K562 (cell line): ENCODE results near the gene RXYLT1. TPM values are rescaled to one million over a fixed set of nuclear protein-coding genes. Genes with fewer than 3 reads are reported as not detected.

Experiments
- CHD4 ChIP-seq: fragments of 200-600 bp; sonication (generic); IDR thresholded peaks from 3 replicates; pipeline ENCODE4 v1.6.1; 2012; ENCODE audit warnings: low read depth, mild to moderate bottlenecking, mixed read lengths, low read length, inconsistent platforms; ENCODE audit not compliant: insufficient read depth, insufficient replicate concordance, poor library complexity, severe bottlenecking
- EWSR1 ChIP-seq: fragments of 450-650 bp; IDR thresholded peaks from 2 replicates; pipeline ENCODE4 v1.6.1; 2018; ENCODE audit warnings: borderline replicate concordance, mild to moderate bottlenecking, low read depth, moderate library complexity; ENCODE audit not compliant: partially characterized antibody
- KAT2B ChIP-seq: IDR thresholded peaks from one replicate; pipeline ENCODE4 v1.6.1; 2012; ENCODE audit warnings: low read depth, mild to moderate bottlenecking, control low read depth, inconsistent platforms, low read length, moderate library complexity
- LEF1 ChIP-seq: fragments of 450-650 bp; IDR thresholded peaks from 2 replicates; pipeline ENCODE4 v1.6.1; 2016; ENCODE audit warnings: mild to moderate bottlenecking
- MXI1 ChIP-seq: IDR thresholded peaks from 2 replicates; pipeline ENCODE4 v1.6.1; 2011; ENCODE audit warnings: low read depth, mild to moderate bottlenecking, improper control_type of control experiment, low read length
- NFYB ChIP-seq: IDR thresholded peaks from 2 replicates; pipeline ENCODE4 v1.6.1; 2011; ENCODE audit warnings: mild to moderate bottlenecking, moderate library complexity; ENCODE audit not compliant: insufficient read length; ENCODE audit errors: extremely low read depth
- PTBP1 ChIP-seq: fragments of 200-400 bp; formaldehyde crosslinking; IDR thresholded peaks from 2 replicates; pipeline ENCODE4 v1.6.1; 2017; ENCODE audit warnings: low read depth, low read length
- ZKSCAN1 ChIP-seq: fragments of 150-350 bp; IDR thresholded peaks from 2 replicates; pipeline ENCODE4 v1.6.1; 2016; ENCODE audit warnings: low read depth, low read length
- ZNF449 ChIP-seq: fragments of 250-450 bp; sonication (Bioruptor Pico); IDR thresholded peaks from 2 replicates; pipeline ENCODE4 v1.8.0; 2022; ENCODE audit warnings: moderate library complexity, mild to moderate bottlenecking, inconsistent platforms
- ZNF696 ChIP-seq: fragments of 250-450 bp; sonication (Bioruptor Pico); conservative IDR thresholded peaks from 2 replicates; pipeline ENCODE4 v1.4.0; 2020; ENCODE audit warnings: mild to moderate bottlenecking, moderate library complexity
- polyA plus RNA-seq, 8 experiments: library from polyadenylated mRNA; depleted of rRNA in 4 of 8; stranded (reverse) in 5 of 8; unstranded in 3 of 8; fragments of >200 nt; fragmentation: Nextera tagmentation in 2 of 8; fragmentation: Illumina TruSeq in 1 of 8; extraction: Ambion mirVana in 2 of 8; extraction: Trizol in 1 of 8; gene quantifications; 2 replicates each; pipeline versions ENCODE4 v1.2.1 to v1.2.3, GENCODE V29; 2011 to 2014; ENCODE audit warnings: inconsistent platforms in 1 of 8, missing spikeins in 1 of 8
- total RNA-seq, 7 experiments: library from RNA; depleted of rRNA in 6 of 7; stranded (reverse); fragments of >200 nt in 6 of 7; fragmentation: Illumina TruSeq in 2 of 7; extraction: Trizol in 2 of 7; gene quantifications; 2 replicates each; pipeline versions ENCODE4 v1.2.1 to v1.2.3, GENCODE V29; 2011 to 2021; ENCODE audit warnings: low replicate concordance in 1 of 7
- TF ChIP-seq, protein P1 (sequence below): fragments of 450-650 bp; formaldehyde crosslinking; IDR thresholded peaks from 2 replicates; pipeline ENCODE4 v1.4.0; 2020; ENCODE audit warnings: mild to moderate bottlenecking, mixed read lengths
- TF ChIP-seq, protein P2 (sequence below): fragments of 450-650 bp; IDR thresholded peaks from 2 replicates; pipeline ENCODE4 v1.6.1; 2018; ENCODE audit warnings: mild to moderate bottlenecking, low read depth; ENCODE audit not compliant: partially characterized antibody
- TF ChIP-seq, protein P3 (sequence below), 2 experiments: fragments of 450-650 bp in 1 of 2; sonication (generic) in 1 of 2; formaldehyde crosslinking in 1 of 2; IDR thresholded peaks; 2 replicates each; pipeline versions ENCODE4 v1.7.1 to v1.9.0; 2016 to 2022; ENCODE audit warnings: inconsistent platforms in 1 of 2, mild to moderate bottlenecking in 1 of 2, missing genetic modification reagents in 1 of 2

The RXYLT1 gene
- total and polyA plus RNA-seq, 9 of the 15 experiments (the other 6 are each of a cell fraction or from before 2014, with no cell fraction given), result 6.7 to 26.5 (median 20.9) TPM

DNA sequence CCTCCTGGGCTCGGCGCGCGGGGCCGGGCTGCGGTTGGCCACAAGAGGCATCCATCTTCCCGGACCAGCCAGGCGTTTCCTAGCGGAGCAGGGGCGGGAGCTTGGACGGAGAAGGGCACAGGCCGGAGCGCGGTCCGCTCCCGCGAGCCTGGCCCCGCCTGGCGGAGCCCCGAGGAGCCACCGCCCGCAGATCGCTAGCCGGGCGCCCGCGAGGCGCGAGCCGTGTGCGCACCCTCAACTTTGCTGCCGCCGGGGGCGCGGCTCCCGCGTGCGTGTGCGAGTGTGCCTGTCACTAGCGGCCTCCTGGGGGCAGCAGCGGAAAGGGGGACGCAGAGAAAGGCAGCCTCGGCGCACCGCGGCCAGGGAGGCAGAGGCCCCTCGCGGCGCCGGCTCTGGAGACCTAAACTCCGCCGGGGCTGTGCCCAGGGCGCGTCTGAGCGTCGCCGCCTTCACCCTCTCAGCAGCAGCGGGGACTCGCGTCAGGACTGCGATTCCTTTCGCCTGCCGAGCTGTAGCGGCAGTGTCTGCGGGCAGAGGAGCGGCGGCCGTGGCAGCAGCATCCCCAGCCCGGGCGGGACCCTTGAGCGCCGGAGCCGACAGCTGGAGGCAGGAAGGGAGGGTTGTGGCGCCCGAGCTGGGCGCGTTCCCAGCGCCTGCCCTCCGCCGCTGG lies 64.1 kb downstream of the RXYLT1 start (continued):
- TF ChIP-seq, protein P1, sequence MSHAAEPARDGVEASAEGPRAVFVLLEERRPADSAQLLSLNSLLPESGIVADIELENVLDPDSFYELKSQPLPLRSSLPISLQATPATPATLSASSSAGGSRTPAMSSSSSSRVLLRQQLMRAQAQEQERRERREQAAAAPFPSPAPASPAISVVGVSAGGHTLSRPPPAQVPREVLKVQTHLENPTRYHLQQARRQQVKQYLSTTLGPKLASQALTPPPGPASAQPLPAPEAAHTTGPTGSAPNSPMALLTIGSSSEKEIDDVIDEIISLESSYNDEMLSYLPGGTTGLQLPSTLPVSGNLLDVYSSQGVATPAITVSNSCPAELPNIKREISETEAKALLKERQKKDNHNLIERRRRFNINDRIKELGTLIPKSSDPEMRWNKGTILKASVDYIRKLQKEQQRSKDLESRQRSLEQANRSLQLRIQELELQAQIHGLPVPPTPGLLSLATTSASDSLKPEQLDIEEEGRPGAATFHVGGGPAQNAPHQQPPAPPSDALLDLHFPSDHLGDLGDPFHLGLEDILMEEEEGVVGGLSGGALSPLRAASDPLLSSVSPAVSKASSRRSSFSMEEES, result no peak
- TF ChIP-seq KAT2B (no peak), PTBP1 (no peak), MXI1 (no peak), ZNF696 (CRISPR knock-in tag) (no peak), ZKSCAN1 (no peak), ZNF449 (no peak), LEF1 (no peak), CHD4 (no peak), EWSR1 (no peak), NFYB (peak; percentile 33)
- TF ChIP-seq, protein P2, sequence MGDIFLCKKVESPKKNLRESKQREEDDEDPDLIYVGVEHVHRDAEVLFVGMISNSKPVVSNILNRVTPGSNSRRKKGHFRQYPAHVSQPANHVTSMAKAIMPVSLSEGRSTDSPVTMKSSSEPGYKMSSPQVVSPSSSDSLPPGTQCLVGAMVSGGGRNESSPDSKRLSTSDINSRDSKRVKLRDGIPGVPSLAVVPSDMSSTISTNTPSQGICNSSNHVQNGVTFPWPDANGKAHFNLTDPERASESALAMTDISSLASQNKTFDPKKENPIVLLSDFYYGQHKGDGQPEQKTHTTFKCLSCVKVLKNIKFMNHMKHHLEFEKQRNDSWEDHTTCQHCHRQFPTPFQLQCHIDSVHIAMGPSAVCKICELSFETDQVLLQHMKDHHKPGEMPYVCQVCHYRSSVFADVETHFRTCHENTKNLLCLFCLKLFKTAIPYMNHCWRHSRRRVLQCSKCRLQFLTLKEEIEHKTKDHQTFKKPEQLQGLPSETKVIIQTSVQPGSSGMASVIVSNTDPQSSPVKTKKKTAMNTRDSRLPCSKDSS, result no peak
- TF ChIP-seq, protein P3, sequence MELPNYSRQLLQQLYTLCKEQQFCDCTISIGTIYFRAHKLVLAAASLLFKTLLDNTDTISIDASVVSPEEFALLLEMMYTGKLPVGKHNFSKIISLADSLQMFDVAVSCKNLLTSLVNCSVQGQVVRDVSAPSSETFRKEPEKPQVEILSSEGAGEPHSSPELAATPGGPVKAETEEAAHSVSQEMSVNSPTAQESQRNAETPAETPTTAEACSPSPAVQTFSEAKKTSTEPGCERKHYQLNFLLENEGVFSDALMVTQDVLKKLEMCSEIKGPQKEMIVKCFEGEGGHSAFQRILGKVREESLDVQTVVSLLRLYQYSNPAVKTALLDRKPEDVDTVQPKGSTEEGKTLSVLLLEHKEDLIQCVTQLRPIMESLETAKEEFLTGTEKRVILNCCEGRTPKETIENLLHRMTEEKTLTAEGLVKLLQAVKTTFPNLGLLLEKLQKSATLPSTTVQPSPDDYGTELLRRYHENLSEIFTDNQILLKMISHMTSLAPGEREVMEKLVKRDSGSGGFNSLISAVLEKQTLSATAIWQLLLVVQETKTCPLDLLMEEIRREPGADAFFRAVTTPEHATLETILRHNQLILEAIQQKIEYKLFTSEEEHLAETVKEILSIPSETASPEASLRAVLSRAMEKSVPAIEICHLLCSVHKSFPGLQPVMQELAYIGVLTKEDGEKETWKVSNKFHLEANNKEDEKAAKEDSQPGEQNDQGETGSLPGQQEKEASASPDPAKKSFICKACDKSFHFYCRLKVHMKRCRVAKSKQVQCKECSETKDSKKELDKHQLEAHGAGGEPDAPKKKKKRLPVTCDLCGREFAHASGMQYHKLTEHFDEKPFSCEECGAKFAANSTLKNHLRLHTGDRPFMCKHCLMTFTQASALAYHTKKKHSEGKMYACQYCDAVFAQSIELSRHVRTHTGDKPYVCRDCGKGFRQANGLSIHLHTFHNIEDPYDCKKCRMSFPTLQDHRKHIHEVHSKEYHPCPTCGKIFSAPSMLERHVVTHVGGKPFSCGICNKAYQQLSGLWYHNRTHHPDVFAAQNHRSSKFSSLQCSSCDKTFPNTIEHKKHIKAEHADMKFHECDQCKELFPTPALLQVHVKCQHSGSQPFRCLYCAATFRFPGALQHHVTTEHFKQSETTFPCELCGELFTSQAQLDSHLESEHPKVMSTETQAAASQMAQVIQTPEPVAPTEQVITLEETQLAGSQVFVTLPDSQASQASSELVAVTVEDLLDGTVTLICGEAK (IDR thresholded peaks at IDR 0.05), result no peak
- TF ChIP-seq, protein P3 (CRISPR knock-in tag; IDR thresholded peaks at IDR 0.05), result no peak
